ENCODE data around the gene RNF31.

Gene RNF31

DNA sequence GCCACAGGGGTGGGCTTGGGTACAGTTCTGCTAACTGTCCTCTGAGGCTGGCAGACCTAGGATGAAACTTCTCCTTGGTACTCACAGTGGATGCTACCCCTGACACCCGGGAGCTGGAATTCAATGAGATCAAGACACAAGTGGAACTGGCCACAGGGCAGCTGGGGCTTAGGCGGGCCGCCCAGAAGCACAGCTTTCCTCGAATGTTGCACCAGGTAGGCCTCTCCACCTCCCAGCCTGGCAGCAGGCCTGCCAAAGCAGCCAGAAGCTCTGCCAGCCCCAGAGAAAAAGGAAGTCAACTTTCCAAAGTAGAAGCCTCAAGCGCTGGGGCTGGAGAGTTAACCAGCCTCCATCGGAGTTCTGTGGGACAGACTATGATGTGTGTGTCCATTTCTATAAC lies 30.1 kb upstream of the RNF31 start:
- no peak for DNase-seq

- no peak for DNase-seq
These were observed 27.6 kb upstream of the RNF31 start for GRCh38 chr14:24119691-24120090.

DNA sequence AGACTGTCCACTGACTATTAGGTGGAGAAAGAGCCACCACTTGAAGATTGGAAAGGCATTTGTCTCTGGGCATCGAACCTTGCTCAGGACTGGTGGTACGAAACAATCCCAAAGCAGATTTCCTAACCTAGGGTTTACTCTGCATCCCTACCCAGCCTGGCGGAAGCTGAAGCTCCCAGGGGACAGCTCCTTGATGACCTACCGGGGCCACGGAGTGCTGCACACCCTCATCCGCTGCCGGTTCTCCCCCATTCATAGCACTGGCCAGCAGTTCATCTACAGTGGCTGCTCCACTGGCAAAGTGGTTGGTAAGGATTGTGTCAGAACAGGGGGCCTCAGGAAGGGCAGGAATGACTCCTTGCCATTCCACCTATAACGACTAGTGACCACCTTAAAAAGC lies 26.1 kb upstream of the RNF31 start:
- DNase-seq = no peak

DNA sequence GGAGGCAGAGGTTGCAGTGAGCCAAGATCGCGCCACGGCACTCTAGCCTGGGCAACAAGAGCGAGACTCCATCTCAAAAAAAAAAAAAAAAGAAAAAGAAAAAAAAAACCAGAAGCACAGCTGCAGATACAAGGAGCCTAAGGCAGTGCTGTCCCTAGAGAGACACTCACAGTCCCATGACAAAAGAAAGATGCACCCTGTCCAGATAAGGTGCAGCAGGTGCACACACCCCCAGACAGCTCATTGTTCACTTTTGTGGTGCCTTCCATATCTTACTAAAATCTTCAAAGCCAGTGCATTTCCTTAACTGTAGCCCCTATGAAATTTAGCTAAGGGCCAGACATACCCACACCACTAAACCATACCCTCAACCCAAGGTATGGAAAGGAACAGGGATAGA lies 24.9 kb upstream of the RNF31 start:
- DNase-seq = no peak

DNA sequence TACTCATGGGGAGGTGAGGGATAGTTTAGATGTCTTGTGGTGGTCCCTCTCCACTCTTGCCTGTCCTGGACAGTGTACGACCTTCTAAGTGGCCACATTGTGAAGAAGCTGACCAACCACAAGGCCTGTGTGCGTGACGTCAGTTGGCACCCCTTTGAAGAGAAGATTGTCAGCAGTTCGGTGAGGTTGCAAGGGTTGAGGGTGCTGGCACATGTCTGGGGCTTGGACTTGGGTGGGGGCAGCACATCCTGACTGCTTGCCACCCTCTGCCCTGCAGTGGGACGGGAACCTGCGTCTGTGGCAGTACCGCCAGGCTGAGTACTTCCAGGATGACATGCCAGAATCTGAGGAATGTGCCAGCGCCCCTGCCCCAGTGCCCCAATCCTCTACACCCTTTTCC lies 24.4 kb upstream of the RNF31 start:
- no peak for DNase-seq

DNA sequence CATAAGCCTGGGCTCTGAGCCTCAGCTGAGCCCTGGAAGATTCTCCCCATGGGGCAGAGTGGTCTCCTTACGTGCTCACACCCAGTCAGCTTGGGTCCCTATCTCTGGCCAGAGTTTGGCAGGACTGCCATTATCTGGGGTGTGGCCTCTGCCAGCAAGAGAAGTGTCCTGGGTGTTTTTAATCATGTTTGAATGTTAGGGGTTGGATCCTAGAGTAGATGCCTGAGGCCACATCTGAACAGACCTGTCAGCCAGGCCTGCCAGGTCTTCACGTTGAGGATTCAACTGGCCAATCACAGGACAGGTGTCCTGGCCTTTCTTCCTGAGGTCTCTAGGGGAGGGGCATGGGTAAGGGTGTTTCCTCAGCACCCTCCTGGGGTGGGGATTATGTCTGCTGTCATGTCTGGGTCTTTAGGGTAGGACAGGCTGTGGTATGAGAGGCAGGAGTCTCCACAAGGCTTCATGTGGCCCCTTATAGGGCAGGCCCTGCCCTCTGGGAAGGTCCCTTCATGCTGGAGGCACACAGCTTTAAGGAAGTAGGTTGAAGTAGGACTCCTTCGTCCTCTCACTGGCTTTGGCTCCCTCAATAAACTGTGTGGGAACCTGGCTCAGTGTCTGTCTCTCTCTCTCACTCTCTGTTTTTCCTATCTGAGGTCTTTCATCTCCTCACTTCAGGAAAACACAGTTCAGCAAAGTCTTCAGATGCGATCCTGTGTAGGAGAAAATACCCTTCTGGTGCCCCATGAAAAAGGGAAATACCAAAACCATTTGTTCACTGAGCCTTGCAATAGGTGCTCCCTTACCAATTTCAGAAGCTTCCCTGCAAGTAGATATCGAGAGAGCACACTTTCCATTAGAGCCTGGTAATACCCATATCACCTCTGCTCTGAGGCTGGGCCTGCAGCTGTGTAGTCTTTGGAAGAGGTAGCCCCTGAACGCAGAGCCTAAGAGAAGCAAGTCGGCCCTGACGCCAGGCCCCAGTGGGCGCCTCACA lies 23.6 kb upstream of the RNF31 start:
- DNase-seq = no peak

DNA sequence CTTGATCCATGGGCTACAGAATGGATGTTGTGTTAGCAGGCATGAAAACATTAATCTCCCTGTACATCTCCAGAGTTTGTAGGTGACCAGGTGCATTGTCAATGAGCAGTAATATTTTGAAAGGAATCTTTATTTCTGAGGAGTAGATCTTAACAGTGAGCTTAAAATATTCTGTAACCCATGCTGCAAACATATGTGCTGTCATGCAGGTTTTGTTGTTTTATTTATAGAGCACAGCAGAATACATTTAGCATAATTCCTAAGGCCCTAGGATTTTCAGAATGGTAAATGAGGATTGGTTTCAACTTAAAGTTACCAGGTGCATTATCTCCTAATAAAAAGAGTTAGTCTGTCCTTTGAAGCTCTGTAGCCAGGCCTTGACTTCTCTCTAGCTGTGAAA lies 20.4 kb upstream of the RNF31 start:
- no peak for DNase-seq

DNA sequence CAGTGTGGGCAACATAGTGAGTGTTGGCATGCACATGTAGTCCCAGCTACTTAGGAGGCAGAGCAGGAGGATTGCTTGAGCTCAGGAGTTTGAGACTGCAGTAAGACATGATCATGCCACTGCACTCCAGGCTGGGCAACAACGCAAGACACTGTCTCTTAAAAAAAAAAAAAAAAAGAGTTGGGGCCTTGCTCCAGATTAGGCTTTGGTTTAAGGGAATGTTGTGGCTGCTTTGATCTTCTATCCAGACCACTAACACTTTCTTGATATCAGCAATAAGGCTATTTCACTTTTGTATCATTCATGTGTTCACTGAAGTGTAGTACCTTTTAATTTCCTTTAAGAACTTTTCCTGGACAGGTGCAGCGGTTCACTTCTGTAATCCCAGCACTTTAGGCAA lies 19.6 kb upstream of the RNF31 start:
- no peak for DNase-seq

- DNase-seq = no peak
These were observed 17.8 kb upstream of the RNF31 start for GRCh38 chr14:24129410-24129998.

DNA sequence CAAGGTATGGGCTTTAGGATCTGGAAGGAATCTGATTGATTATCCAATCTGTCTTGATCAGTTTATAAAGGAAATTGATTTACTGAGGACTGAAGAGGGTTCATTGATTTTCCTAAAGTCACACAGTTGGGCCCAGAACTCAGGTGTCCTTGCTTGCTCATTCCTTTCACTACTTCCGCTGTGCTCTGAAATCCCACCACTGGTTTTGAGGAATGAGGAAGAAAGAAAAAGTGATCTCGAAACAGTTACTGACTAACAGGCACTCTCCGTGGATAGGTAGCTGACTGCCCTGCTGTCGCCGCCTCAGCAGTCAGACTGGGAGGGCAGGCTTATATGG lies 16.9 kb upstream of the RNF31 start, which contains the start of gene FITM1:
Gene FITM1 (plus strand): TSS at position 280 of the 337 bp plus-strand sequence. CDS start 905 bp downstream, outside the sequence.
- DNase-seq = no peak

- DNase-seq = no peak
These were observed 16.4 kb upstream of the RNF31 start for GRCh38 chr14:24130717-24131548.

GRCh38 chr14:24131549-24131966 lies 15.7 kb upstream of the RNF31 start:
- DNase-seq = no peak

- DNase-seq = no peak
These were observed 15.1 kb upstream of the RNF31 start for GRCh38 chr14:24132061-24132685.

- DNase-seq = no peak
These were observed 14.3 kb upstream of the RNF31 start for GRCh38 chr14:24132976-24133375.

- DNase-seq = no peak
These were observed 13.6 kb upstream of the RNF31 start for GRCh38 chr14:24133735-24134134.

DNA sequence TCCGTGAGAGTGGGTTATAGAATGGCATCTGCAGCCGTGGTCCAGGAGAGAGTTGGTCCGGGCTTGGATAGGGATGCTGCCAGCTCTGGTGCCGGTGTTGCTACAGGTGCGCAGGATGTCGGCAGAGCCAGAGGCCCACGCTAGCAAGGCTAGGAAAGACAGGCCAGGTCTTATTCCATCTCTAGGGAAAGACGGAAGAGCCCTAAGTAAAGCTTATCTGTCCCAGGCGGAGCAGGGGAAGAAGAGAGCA lies 11.8 kb upstream of the RNF31 start:
- DNase-seq = no peak

DNA sequence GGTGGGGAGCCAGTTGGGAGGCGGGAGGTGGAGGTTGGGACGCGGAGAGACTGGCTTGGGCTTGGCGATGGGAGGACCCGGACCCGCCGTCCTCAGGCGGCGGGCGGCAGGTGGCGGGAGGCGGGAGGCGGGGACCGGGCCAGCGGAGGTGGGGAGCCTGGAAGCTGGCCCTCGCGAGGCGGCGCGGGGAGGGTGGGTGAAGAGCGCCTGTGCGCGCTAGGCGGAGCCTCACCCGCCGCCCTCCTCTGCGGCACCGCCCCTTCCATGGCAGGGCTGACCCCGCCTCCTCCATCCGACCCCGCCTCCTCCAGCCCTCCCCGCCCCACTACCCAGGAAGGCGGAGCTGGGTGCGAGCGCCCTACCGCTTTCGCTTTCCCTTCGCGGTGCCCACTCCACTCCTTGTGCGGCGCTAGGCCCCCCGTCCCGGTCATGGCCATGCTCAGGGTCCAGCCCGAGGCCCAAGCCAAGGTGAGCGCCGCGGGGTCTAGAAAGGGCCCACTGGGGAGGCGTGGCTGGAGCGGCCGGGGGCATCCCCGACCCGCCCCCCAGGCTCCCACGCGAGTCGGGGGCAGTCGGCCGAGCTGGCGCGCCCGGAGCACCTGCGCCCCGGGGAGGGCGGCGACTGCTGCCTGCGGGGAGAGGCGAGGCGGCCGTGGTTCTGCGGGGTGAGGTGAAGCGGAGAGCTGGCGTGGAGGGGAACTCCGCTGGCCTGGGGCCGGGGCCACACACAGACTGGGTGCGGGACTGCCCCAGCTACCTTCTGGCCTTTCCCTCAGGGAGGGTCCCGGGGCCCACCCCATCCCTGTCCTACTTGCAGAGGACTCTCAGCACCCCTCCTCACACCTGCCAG lies 11.2 kb upstream of the RNF31 start, which contains the start of gene PSME1:
Gene PSME1 (plus strand): TSS at position 361 of the 850 bp plus-strand sequence. CDS start 69 bp downstream, at position 430.
- peak; percentile 82 for DNase-seq

- DNase-seq = no peak
These were observed 10.4 kb upstream of the RNF31 start for GRCh38 chr14:24136684-24137528.

- no peak for DNase-seq
These were observed 9.5 kb upstream of the RNF31 start for GRCh38 chr14:24137529-24138395.
